Measurements from ENCODE around the gene KIDINS220.

KIDINS220 gene

DNA sequence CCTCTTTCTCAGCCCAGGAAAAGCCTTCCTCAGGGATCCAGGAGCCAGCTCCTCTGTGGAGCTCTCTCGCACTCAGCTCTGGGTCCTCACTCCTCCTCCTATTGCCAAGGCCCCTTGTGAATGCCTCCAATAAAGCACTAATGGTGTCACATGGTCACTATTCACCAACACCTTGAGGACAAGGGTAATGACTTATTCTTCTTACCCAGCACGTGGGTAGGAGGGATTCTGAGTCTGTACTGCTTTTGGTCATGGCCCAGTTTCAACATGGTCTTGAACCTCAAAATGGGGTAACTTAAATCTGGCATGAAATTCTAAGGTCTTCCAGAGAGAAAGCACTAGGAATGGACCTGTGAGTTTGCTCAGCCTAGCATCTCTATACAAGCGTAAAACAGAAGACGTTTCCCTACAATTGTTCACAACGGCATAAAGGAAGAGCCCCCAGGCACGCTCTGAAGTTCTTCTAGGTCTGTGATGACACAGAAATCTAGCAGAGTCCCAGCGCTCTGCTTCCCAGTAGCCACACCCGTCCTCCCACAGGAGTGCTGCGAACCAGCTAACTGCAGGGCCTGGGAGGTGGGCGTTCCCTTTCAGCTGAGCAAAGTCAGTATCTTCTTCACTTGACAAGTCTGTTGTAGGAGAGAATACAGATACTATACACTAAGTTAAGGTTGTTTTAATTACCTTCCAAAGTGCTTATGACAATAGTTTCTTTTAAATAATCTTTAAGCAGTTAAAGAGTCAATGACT is 14.6 kb upstream of the KIDINS220 start:
- DNase-seq (ENCODE audit: low spot score): no peak

DNA sequence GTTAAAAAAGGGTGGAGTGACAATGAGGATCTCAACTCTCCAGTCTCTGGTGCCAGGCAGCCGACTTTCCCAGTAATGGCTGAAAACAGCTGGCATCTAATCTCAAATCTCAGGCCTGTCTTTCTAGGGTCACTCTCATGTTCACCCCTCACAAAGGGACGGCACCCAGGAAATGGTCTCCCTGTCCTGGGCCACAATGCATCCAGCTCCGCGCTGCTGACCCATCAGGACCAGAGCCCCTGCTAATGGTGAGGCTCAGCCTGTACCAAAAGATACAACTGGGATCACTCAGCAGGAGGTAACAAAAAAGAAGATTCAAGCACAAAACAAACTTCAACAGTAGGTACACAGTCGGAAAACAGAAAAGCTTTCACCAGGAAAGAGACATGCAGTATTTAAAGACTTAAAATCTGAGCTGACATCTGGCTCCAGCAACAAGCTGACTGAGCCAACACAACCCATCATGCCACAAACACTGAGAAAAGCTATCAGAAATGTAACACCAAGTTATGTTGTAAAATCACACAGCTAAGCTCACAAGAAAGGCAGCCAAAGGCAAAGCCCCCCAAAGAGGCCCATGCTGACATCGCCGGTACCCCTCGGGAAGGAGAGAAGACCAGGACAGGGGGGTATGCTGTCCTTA is 13.6 kb upstream of the KIDINS220 start:
- DNase-seq (ENCODE audit: low spot score): no peak

DNA sequence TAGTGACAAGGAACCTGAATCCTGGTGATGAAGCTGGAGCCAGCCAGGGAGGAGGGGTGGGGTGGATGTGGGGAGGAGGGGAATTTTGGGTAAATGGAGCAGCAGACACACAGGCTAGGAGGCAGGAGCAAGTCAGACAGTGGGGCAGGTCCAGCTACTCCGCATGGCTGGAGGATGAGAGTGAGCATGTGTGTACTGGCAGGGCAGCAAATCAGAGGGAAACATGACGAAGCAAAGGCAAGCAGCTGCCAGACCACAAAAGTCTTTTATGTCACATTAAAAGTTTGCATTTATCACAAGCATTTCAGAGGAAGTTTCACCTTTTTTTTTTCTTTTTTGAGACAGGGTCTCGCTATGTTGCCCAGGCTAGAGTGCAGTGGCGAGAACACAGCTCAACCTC is 11.9 kb upstream of the KIDINS220 start:
- no peak for DNase-seq (ENCODE audit: low spot score)

DNA sequence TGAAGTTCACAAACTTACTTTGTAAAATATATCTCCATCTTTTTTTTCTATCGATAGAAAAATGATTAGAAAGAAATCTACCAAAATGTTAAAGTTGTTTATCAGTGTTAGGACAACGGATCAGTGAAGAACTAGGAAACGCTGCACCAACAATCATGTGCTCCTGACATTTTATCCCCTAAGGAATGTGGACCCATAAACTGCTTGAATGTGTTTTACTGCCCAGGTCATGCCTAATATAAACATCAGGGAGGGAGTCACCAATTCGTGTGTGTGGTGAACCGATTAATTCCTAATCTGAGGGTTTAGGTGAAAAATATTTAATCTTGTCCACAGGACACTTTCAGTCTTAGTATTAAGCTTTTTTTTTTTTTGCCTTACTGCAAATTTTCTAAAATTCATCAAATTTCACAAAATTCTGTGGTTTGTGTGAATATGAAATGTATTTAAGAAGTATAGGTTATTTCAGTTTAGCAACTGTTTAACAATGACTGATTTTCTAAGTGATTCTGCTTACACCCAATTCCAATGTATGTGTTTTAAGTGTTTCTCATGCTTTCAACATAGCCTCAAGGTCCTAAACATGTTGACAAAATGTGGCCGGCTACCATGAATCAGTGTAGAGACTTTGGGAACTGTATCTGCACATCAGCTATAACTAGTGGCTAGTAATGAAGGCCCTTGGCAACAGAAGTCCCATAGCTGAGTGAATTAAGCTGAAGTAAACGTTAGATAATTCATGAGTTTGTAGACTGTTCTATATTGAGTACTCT is 11.1 kb upstream of the KIDINS220 start:
- DNase-seq (ENCODE audit: low spot score): no peak

DNA sequence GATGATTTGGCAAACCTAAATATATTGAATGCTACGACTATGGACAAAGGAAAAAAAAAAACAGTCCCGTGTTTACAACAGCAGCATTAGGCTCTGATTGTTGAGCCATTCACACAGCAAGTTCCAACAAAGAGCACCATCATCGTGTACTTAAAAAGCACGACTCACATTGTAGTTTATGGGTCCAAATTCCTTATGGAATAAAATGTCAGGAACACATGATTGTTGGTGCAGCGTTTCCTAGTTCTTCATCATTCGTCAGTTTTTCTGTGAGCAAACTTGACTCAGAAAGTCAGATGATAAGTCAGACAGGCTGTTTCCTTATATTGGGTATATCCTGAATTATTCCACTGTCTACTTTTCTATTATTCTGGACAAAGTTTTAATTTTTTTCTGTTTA is 10.0 kb upstream of the KIDINS220 start:
- no peak for DNase-seq (ENCODE audit: low spot score)

DNA sequence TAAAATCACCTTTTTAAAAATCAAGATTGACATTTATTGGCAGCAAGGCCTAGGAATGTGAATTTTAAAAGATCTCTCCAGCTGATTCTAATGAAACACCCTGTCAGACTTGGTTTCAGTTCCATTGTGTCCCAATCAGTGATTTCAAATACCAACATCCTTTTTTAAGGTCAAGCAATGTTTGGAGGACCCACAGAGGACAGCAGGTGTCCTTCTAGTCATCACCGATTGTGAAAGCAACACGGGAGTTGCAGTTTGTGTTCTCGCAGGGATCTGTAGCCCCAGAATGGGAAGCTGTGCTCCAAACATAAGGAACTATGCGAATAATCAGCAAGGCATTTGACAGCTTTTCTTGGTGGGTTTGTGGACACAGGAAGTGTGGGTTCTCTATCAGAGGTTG is 4.5 kb upstream of the KIDINS220 start:
- DNase-seq (ENCODE audit: low spot score): no peak

DNA sequence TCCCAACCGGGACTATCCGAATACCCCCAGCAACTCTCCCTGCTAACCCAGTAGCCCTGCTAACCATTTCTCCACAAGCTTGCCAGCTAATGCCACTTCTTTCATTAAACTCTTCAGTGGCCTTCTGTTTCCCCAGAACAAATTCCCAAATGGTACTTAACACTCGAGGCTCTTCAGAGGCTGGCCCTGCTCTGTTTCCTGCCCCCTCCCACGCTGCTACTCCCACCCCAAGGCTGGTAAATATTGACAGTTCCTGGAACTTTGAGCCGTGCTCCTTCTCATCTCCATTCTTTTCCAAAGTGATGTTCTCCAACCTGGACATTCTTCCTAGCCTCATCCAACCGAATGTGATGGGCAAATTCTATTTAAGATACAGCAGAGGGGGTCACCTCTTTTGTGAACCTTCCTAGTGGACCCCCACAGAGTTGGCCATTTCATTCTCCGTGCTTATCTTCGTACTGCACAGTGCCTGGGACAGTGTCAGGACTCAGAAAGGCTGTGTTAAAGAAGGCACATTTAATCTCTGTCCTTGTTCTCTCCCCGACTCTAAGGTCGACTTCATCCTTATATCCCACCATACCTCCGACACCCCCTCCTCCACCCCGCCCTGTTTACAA is 3.2 kb upstream of the KIDINS220 start:
- DNase-seq (ENCODE audit: low spot score): no peak

DNA sequence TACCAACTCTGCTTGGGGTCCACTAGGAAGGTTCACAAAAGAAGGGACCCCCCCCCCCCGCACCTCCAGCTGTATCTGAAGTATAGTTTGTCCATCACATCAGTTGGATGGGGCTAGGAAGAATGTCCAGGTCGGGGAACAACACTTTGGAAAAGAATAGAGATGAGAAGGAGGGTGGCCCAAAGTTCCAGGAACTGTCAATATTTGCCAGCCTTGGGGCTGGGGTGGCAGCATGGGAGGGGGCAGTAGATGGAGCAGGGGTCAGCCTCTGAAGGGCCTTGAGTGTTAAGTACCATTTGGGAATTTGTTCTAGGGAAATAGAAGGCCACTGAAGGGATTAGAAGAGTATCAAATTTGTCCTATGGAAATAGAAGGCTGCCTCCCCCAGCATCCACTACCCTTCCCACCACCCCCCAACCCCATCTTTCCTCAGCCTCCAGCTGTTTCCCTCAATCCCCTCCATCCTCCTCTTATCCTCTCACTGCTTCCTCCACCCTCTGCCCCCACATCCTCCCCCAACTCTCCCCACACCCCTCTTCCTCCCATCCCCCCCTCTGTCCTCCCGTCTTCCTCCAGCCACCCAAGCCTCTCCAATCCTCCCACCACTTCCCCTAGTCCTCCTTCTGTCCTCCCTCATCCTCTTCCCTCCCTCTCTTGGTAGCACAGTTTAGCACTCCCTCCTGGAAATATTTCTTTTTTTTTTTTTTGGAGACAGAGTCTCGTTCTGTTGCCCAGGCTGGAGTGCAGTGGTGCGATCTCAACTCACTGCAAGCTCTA is 2.0 kb upstream of the KIDINS220 start:
- DNase-seq (ENCODE audit: low spot score): no peak

DNA sequence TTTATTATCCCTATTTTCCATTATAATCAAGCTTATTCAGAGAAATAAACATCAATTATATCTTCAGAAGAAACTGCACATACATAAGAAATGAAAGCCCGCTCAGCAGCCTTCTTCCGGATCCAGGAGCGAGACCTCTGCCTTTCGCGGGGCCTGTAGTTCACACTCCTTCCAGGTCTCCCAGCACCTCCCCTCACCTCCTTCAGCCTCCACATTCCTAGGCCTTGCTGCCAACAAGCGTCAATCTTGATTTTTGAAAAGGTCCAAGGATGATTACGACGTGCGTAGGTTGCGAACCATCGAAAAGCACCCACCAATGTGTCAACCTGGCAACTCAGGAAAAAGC is 355 bp upstream of the KIDINS220 start:
- no peak for DNase-seq (ENCODE audit: low spot score)

DNA sequence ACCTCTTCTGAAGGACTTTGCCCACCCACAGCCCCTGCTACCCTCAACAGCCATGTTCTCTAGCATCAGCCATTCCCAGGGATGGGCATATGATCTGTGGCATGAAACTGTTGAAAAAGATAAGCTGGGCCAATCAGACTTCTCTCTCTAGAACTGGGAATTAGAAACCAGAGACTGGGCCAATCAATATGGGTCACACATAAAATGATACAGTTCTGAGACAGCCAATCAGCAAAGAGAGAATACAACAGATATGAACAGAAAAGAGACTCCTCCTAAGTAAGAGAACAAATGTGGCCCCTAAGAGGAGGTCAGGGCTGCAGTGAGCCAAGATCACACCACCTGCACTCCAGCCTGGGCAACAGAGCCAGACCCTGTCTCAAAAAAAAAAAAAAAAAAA is 2.1 kb downstream of the KIDINS220 start:
- DNase-seq (ENCODE audit: low spot score): no peak

DNA sequence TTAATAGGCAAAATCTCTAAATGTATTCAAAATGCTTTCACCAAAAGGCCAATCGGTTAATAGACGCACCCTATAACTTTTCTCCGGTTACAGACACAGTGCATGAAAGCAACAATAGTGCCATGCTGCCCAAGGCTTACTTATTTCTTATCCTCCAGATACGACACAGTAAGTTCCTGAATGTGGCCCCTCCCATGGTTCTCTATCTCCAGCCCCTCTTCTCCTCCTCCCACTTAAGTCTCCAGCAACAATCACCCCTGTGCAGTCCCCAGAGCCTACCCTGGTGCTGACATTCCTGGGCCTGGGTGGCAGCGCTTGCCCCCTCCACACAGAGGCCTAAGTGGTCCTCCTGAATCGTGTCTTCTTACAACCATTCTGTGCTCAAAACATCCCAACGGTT is 3.6 kb downstream of the KIDINS220 start:
- no peak for DNase-seq (ENCODE audit: low spot score)

DNA sequence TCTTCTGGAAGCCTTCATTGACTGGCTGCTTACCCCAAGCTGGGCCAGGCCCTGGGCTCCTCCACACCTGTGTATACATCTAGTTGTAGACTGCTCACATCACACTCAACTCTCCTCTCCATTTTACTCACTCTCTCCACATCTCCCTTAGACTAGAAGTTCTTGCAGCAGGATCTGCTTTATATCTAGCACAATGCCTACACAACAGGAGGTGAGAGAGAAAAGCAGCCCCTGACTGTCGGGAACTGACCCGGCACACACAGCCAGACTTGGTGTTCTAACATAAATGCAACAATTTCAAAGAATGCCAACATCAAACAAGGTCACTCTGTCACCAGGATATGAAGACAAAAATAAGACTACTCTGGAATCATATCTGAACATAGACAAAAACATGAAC is 5.9 kb downstream of the KIDINS220 start:
- DNase-seq (ENCODE audit: low spot score): no peak

DNA sequence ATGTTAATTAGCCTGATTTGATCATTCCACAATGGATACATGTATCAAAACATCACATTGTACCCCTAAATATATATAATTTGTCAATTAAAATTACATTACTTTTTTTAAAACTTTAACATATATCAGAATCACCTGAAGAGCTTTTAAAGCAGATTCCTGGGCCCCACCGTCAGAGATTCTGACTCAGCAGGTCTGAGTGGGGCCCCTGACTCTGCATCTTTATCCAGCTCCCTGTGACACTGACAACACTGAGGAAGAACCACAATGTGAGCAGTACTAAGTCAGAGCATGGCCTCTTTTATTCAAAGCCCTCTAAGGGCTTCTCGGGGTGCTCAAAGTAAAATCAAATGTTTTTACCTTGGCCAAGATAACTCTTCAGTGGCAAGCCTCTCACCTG is 9.7 kb downstream of the KIDINS220 start:
- DNase-seq (ENCODE audit: low spot score): no peak

DNA sequence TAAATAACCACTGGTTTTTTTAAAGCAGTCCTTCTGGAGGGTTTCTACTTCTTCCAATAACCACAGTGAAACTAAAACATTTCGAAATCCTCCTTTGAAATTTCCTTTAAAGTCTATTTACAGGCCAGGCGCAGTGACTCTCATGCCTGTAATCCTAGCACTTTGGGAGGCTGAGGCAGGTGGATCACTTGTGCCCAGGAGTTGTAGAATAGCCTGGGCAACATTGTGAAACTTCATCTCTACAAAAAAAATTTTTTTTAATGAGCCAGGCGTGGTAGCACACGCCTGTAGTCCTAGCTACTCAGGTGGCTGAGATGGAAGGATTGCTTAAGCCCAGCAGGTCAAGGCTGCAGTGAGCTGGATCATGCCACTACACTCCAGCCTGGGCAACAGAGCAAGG is 15.2 kb downstream of the KIDINS220 start:
- no peak for DNase-seq (ENCODE audit: low spot score)

DNA sequence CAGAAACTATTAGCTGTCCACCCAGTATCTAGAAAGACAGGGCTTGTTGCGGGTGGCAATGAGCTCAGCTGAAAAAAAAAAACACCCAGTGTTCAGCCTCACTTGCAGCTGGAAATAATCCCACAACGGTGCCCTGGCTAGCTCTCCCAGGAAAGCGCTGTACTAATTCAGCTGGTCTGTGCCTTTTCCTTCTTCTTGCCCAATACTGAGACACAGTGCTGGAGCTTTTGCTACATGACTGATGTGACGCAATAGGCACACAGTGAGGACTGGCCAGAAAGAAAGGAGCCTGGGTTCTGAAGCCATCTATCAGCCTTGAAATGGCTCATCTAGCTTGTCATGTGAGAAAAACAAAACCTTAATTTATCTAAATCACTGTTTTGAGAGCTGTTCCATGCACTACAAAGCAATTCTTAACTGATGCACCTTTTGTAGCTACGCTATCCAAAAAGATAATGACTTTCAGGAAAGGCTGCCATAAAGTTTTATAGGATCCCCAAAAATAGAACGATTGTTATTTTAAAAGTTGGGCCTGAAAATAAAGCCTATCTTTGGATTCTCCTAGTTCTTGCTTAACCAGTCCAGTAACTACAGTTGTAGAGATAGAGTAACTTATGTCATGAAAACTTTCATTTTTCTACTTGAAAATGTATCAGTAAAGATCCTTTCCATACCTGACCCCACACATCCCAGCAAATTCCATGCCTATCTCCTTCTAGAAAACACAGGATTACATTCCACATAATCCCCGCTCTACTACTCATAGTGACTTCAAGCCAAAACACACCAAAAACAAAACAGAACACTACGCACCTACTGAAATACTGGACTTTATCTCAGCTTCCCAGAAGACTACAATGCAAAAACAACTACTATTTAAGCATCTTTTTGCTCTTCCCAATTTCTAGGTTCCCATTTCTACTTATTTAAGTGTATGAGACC is 15.9 kb downstream of the KIDINS220 start:
- DNase-seq (ENCODE audit: low spot score): no peak

DNA sequence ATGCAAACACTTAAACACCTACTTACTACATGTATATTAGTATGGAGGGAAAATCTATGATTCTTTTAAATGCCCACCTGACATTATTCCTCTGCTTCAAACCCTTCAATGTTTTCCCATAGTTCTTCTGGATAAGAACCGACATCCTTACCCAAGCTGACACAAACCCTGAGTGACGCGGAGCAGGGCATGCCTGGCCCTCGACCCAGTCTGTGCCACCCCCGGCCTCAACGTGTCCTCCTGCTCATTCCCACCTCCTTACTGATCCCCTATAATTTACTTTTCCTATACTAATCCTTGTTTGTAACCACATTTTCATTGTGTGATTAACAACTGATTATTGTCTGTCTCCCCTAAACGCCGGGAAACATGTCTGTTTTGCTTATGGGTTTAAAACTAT is 17.5 kb downstream of the KIDINS220 start:
- no peak for DNase-seq (ENCODE audit: low spot score)

DNA sequence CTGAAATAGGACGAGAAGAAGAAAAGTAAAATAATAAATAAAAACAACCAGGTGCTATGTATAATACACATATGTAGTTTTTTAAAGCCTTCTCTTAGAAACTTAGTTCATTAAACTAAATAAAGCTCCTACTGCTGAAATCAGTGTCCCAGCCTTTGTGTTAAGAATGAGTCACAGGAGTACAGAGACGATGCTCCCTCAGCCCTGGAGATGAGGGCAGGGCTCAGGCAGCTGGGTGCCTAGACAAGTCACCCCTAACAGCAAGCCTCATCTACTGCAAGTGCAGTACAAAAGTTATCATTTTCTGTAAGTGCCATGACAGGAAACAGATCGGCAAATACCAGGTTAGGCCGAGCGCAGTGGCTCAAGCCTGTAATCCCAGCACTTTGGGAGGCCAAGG is 18.2 kb downstream of the KIDINS220 start:
- no peak for DNase-seq (ENCODE audit: low spot score)

DNA sequence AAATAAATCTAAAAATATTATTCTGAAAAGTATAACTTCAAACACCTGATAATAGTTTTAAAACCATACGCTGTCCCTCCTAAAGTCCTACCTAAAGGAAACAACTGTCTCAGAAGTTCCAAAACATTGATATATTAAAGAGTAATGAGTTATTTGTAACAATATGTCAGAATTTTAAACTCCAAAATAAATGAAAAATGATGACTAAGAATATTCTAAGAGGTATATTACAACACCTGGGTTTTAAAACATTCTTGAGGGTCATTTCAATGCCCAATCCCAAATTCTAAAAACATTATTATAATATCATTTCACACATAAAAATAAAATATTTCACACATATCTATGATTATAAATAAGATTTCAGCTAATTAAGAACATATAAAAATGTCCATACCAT is 20.2 kb downstream of the KIDINS220 start:
- no peak for DNase-seq (ENCODE audit: low spot score)

DNA sequence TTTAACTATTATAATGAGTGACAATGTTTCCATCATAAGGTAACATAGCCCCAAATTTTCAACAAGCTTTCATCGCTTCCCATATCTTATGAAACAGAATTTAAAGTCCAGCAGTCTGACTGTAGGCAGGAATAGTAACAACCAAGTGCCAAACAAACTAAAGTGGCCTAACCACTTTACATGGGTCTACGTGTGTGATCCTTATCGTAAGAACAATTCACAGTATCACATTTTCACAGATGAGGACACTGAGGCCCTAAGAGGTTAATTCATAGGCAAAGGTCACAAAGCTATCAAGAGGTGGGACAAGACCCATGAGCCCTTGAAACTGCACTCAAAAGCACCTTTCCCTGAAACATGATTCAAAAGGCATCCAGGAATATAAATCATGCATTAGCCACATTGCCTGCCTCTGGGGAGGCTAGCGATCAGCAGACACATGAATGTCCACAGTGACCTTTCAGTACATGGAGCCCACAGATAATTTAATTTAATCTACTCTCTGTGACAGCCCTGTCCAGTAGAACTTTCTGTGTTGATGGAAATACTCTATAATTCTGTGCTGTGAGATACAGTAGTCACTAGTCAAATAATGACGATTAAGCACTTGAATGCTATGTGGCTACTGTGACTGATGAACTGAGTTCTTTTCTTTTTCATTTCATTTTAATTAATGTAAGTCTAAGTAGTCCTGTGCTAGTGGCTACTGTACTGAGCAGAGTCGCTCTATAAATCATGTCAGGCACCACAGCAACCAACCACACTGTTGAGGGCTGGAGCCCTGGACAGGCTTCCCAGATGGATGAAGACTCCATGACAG is 30.3 kb downstream of the KIDINS220 start:
- no peak for DNase-seq (ENCODE audit: low spot score)

All from germinal center (tissue), 1 donor.